ENCODE measurements around the gene LYL1. TPM values are rescaled to one million over a fixed set of nuclear protein-coding genes. Genes with fewer than 3 reads are reported as not detected.
A peak's percentile ranks its signal among the peaks of the same experiment; 100 is the strongest.

Gene LYL1
- total RNA-seq, 1 experiment from 2014 or later, result 0.24 TPM

DNA sequence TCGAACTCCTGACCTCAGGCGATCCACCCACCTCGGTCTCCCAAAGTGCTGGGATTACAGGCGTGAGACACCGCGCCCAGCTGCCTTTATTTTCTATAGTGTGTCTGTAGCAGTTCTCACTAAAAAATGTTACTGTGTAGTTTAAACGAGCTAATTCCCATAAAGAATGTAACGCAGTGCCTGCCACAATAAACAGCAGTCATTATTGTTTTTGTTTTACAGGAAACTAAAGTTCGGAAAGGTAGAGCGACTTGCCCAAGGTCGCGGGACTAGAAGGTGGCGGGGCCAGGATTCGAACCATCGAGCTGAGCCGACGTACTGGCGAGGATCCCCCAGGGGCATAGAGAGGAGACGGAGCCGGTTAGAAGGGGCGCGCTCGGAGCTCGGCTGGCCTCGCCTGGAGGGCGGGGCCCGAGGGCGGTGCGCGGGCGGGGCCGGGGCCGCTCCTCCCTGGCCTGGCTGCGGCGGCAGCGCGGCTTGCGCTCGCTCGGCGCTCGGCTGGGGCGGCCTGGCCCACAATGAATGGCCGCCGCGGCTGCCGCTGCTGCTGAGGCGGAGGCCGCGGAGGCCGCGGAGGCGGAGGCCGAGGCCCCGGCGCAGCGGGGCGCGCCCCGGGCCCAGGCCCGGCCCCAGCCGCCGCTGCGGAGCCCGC, 15.2 kb upstream of the LYL1 start, which contains the start of gene NACC1:
NACC1 (plus strand) TSS at position 493 of the 652 bp plus-strand sequence. CDS start 16,944 bp downstream, outside the sequence.
- CTCF ChIA-PET, result interaction anchor here (0.5 to 0.7 kb wide), 2 partner anchors 62 to 151 kb away, joined by 3 to 5 read pairs; no protein-coding TSS in a partner anchor
- Histone ChIP-seq H3K27me3 (ENCODE audit: insufficient read depth, low read depth) (no peaks in the 10 kb centered on the region), H3K36me3 (ENCODE audit: low read depth) (peaks cover 24% of the 10 kb centered on the region; the same call in 1 of the 2 replicates), H3K4me3 (peak within 1 kb of the TSS; percentile 99), H3K9me3 (ENCODE audit: insufficient read depth, low read depth) (no peaks in the 10 kb centered on the region), H2AFZ (peak within 1 kb of the TSS; percentile 76), H3K27ac (peak within 1 kb of the TSS; percentile 77), H3K4me2 (peak within 1 kb of the TSS; percentile 83), H3K79me2 (ENCODE audit: low read depth) (peaks cover 83% of the 10 kb centered on the region), H3F3A (ENCODE audit: insufficient read depth, low read depth) (peaks cover 23% of the 10 kb centered on the region; the same call in 1 of the 2 replicates), H3K4me1 (replicated peaks; ENCODE audit: insufficient read depth) (peaks cover 29% of the 10 kb centered on the region), H3K9me2 (ENCODE audit: insufficient read depth) (no peaks in the 10 kb centered on the region), H4K20me1 (ENCODE audit: insufficient read depth) (peaks cover 40% of the 10 kb centered on the region)
- intact Hi-C loops (cut with micrococcal nuclease; ENCODE audit: unreplicated experiment), result loop anchor here (1.0 to 10.0 kb wide), 2 partner anchors 33 to 147 kb away; no protein-coding TSS in a partner anchor
- peak; percentile 72 to 92 for DNase-seq
- no TSS peak for BruUV-seq (replicated peaks)
- POLR2A ChIA-PET (ENCODE audit: unreplicated experiment), result interaction anchor here (0.5 to 0.6 kb wide), 3 partner anchors 29 to 329 kb away, joined by 3 to 8 read pairs (median 4); no protein-coding TSS in a partner anchor
- TF ChIP-seq, protein P1, sequence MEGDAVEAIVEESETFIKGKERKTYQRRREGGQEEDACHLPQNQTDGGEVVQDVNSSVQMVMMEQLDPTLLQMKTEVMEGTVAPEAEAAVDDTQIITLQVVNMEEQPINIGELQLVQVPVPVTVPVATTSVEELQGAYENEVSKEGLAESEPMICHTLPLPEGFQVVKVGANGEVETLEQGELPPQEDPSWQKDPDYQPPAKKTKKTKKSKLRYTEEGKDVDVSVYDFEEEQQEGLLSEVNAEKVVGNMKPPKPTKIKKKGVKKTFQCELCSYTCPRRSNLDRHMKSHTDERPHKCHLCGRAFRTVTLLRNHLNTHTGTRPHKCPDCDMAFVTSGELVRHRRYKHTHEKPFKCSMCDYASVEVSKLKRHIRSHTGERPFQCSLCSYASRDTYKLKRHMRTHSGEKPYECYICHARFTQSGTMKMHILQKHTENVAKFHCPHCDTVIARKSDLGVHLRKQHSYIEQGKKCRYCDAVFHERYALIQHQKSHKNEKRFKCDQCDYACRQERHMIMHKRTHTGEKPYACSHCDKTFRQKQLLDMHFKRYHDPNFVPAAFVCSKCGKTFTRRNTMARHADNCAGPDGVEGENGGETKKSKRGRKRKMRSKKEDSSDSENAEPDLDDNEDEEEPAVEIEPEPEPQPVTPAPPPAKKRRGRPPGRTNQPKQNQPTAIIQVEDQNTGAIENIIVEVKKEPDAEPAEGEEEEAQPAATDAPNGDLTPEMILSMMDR (conservative IDR thresholded peaks at IDR 0.05), result no peak
- TF ChIP-seq EZH2 (IDR thresholded peaks at IDR 0.05; ENCODE audit: low read depth), result no peak

DNA sequence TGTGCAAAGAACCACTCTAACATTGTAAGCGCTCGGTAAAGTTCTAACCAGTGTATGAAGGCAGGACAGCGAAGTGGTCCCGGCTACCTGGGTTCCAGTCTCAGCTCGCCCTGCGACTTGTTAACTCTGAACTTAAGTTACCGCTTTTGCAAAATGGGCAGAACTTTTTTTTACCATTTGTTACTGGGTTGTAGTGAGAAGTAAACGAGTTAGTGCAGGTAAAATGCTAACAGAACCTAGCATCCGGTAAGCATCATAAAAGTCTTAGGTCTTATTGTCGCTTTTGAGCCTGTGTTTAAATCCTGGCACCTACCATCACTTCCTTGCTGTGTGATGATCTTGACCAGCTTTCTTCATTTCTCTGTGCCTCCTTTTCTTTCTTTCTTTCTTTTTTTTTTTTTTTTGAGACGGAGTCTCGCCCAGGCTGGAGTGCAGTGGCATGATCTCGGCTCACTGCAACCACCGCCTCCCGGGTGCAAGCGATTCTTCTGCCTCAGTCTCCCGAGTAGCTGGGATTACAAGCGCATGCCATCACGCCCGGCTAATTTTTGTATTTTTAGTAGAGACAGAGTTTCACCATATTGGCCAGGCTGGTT, 14.6 kb upstream of the LYL1 start:
- H3K9me2 ChIP-seq (ENCODE audit: insufficient read depth), result no peaks in the 10 kb centered on the region
- intact Hi-C loops (cut with micrococcal nuclease; ENCODE audit: unreplicated experiment), result loop anchor here (10.0 kb wide), 1 partner anchor 148 kb away; no protein-coding TSS in a partner anchor
- H2AFZ ChIP-seq, result peak overlapping the region; percentile 76
- peak overlapping the region; percentile 78 for H3K4me2 ChIP-seq
- peaks cover 77% of the 10 kb centered on the region for H3K79me2 ChIP-seq (ENCODE audit: low read depth)
- peak overlapping the region; percentile 77 for H3K27ac ChIP-seq
- H4K20me1 ChIP-seq (ENCODE audit: insufficient read depth), result peaks cover 34% of the 10 kb centered on the region
- no peaks in the 10 kb centered on the region for H3K9me3 ChIP-seq (ENCODE audit: insufficient read depth, low read depth)
- DNase-seq, result peak in 1 of 2 experiments; percentile 46
- TF ChIP-seq EZH2 (IDR thresholded peaks at IDR 0.05; ENCODE audit: low read depth), result no peak
- TF ChIP-seq, protein P1 (conservative IDR thresholded peaks at IDR 0.05), result no peak
- CTCF ChIA-PET, result interaction anchor here (0.7 kb wide), 1 partner anchor 151 kb away, joined by 5 read pairs; no protein-coding TSS in a partner anchor
- H3K4me3 ChIP-seq, result peak overlapping the region; percentile 86
- H3K4me1 ChIP-seq (replicated peaks; ENCODE audit: insufficient read depth), result peaks cover 29% of the 10 kb centered on the region
- H3F3A ChIP-seq (ENCODE audit: insufficient read depth, low read depth), result peaks cover 23% of the 10 kb centered on the region; the same call in 1 of the 2 replicates
- peaks cover 24% of the 10 kb centered on the region; the same call in 1 of the 2 replicates for H3K36me3 ChIP-seq (ENCODE audit: low read depth)
- no TSS peak for BruUV-seq (replicated peaks)
- POLR2A ChIA-PET (ENCODE audit: unreplicated experiment), result interaction anchor here (0.5 to 0.6 kb wide), 2 partner anchors 35 to 328 kb away, joined by 3 to 4 read pairs; no protein-coding TSS in a partner anchor
- no peaks in the 10 kb centered on the region for H3K27me3 ChIP-seq (ENCODE audit: insufficient read depth, low read depth)
